ENCODE measurements around the gene XYLT2.

Gene XYLT2

GRCh38 chr17:50359998-50360461 lies 14.1 kb downstream of the XYLT2 start:
- no peak for TF ChIP-seq USF1 (IDR thresholded peaks at IDR 0.05)
- TF ChIP-seq RAD21 (IDR thresholded peaks at IDR 0.05; ENCODE audit: low read depth), result no peak
- TF ChIP-seq EGR1 (IDR thresholded peaks at IDR 0.05), result no peak
- no peak for TF ChIP-seq FOXM1 (IDR thresholded peaks at IDR 0.05; ENCODE audit: borderline replicate concordance, low read depth)
- TF ChIP-seq TAF1 (IDR thresholded peaks at IDR 0.05; ENCODE audit: low read depth), result no peak
- no peak for TF ChIP-seq TEAD4 (IDR thresholded peaks at IDR 0.05)
- no peak for TF ChIP-seq NFIC (IDR thresholded peaks at IDR 0.05)
- no peak for TF ChIP-seq EP300 (IDR thresholded peaks at IDR 0.05; ENCODE audit: borderline replicate concordance)
- TF ChIP-seq TCF12 (IDR thresholded peaks at IDR 0.05; ENCODE audit: low read depth), result no peak

DNA sequence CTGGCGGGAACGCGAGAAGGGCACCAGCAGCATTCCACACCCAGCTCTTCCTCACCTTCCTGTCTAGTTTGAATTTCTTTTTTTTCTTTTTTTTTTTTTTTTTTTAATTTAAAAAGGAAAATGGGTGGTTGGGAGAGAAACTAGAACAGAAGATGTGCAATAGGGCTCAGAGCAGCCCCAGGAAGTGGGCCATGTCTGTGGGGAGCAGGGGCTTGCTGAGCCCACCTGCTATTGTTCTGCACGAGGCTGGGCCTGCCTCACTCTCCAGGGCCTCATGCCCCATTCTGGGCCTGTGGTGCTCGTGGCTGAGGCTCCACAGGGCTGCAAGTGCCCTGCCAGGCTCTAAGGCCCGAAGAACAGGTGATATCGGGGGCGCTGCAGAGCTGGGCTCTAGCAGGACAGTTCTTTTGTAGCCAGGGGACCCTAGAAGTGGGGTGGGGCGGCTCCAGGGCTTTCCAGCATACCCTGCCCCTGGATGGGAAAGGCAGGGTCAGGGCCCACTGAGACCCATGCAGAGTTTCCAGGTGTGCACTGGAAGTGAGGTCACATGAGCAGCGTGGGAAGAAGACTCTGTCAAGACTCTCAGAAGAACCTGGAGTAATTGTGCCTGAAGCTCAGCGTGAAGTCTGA lies 14.7 kb downstream of the XYLT2 start:
- TF ChIP-seq TCF12 (IDR thresholded peaks at IDR 0.05; ENCODE audit: low read depth) (no peak), USF1 (IDR thresholded peaks at IDR 0.05) (no peak), TEAD4 (IDR thresholded peaks at IDR 0.05) (no peak), TAF1 (IDR thresholded peaks at IDR 0.05; ENCODE audit: low read depth) (no peak), CEBPB (IDR thresholded peaks at IDR 0.05) (no peak), EP300 (IDR thresholded peaks at IDR 0.05; ENCODE audit: borderline replicate concordance) (no peak), CREB1 (IDR thresholded peaks at IDR 0.05; ENCODE audit: low read depth) (no peak), ZBTB7A (IDR thresholded peaks at IDR 0.05; ENCODE audit: low read depth) (no peak), EGR1 (IDR thresholded peaks at IDR 0.05) (no peak), YY1 (IDR thresholded peaks at IDR 0.05; ENCODE audit: low read depth) (no peak), RAD21 (IDR thresholded peaks at IDR 0.05; ENCODE audit: low read depth) (no peak), NFIC (IDR thresholded peaks at IDR 0.05) (no peak), FOXM1 (IDR thresholded peaks at IDR 0.05; ENCODE audit: borderline replicate concordance, low read depth) (no peak)
- TF ChIP-seq, protein P1, sequence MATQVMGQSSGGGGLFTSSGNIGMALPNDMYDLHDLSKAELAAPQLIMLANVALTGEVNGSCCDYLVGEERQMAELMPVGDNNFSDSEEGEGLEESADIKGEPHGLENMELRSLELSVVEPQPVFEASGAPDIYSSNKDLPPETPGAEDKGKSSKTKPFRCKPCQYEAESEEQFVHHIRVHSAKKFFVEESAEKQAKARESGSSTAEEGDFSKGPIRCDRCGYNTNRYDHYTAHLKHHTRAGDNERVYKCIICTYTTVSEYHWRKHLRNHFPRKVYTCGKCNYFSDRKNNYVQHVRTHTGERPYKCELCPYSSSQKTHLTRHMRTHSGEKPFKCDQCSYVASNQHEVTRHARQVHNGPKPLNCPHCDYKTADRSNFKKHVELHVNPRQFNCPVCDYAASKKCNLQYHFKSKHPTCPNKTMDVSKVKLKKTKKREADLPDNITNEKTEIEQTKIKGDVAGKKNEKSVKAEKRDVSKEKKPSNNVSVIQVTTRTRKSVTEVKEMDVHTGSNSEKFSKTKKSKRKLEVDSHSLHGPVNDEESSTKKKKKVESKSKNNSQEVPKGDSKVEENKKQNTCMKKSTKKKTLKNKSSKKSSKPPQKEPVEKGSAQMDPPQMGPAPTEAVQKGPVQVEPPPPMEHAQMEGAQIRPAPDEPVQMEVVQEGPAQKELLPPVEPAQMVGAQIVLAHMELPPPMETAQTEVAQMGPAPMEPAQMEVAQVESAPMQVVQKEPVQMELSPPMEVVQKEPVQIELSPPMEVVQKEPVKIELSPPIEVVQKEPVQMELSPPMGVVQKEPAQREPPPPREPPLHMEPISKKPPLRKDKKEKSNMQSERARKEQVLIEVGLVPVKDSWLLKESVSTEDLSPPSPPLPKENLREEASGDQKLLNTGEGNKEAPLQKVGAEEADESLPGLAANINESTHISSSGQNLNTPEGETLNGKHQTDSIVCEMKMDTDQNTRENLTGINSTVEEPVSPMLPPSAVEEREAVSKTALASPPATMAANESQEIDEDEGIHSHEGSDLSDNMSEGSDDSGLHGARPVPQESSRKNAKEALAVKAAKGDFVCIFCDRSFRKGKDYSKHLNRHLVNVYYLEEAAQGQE (IDR thresholded peaks at IDR 0.05; ENCODE audit: low read depth), result no peak
- TF ChIP-seq, protein P2, sequence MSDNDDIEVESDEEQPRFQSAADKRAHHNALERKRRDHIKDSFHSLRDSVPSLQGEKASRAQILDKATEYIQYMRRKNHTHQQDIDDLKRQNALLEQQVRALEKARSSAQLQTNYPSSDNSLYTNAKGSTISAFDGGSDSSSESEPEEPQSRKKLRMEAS (IDR thresholded peaks at IDR 0.05), result no peak

GRCh38 chr17:50361561-50362480 lies 15.9 kb downstream of the XYLT2 start:
- TF ChIP-seq ZBTB7A (IDR thresholded peaks at IDR 0.05; ENCODE audit: low read depth), result no peak
- TF ChIP-seq TEAD4 (IDR thresholded peaks at IDR 0.05), result peak; percentile 25
- TF ChIP-seq, protein P2 (IDR thresholded peaks at IDR 0.05), result 0 out of 2 replicates have a peak, but pooled peaks have one; percentile 19
- TF ChIP-seq USF1 (IDR thresholded peaks at IDR 0.05), result 0 out of 2 replicates have a peak, but pooled peaks have one; percentile 8
- TF ChIP-seq YY1 (IDR thresholded peaks at IDR 0.05; ENCODE audit: low read depth), result no peak
- peak; percentile 71 for TF ChIP-seq RAD21 (IDR thresholded peaks at IDR 0.05; ENCODE audit: low read depth)

DNA sequence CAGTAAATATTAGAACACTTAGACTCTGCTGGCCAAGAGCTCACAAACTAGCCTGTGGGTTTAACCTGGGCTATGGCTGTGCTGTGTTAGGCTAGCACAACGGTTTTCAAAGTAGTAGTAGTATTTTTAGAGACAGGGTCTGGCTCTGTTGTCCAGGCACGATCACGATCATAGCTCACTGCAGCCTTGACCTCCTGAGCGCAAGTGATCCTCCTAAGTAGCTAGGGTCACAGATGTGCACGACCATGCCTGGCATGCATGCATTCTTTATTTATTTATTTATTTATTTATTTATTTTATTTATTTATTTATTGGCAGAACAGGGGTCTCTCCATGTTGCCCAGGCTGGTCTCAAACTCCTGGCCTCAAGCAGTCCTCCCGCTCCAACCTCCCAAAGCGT lies 16.7 kb downstream of the XYLT2 start:
- no peak for TF ChIP-seq YY1 (IDR thresholded peaks at IDR 0.05; ENCODE audit: low read depth)
- no peak for TF ChIP-seq EP300 (IDR thresholded peaks at IDR 0.05; ENCODE audit: borderline replicate concordance)
- no peak for TF ChIP-seq USF1 (IDR thresholded peaks at IDR 0.05)
- TF ChIP-seq, protein P1 (IDR thresholded peaks at IDR 0.05; ENCODE audit: low read depth), result no peak
- no peak for TF ChIP-seq ZBTB7A (IDR thresholded peaks at IDR 0.05; ENCODE audit: low read depth)
- no peak for TF ChIP-seq TCF12 (IDR thresholded peaks at IDR 0.05; ENCODE audit: low read depth)
- TF ChIP-seq NFIC (IDR thresholded peaks at IDR 0.05), result no peak
- TF ChIP-seq FOXM1 (IDR thresholded peaks at IDR 0.05; ENCODE audit: borderline replicate concordance, low read depth), result no peak
- no peak for TF ChIP-seq CEBPB (IDR thresholded peaks at IDR 0.05)
- no peak for TF ChIP-seq TAF1 (IDR thresholded peaks at IDR 0.05; ENCODE audit: low read depth)
- TF ChIP-seq CREB1 (IDR thresholded peaks at IDR 0.05; ENCODE audit: low read depth), result no peak
- TF ChIP-seq TEAD4 (IDR thresholded peaks at IDR 0.05), result no peak
- TF ChIP-seq, protein P2 (IDR thresholded peaks at IDR 0.05), result no peak
- no peak for TF ChIP-seq RAD21 (IDR thresholded peaks at IDR 0.05; ENCODE audit: low read depth)
- TF ChIP-seq EGR1 (IDR thresholded peaks at IDR 0.05), result no peak
